Smooth muscle cell of bladder (primary cell): ENCODE results near the gene ZNF592. TPM values are rescaled to one million over a fixed set of nuclear protein-coding genes. Genes with fewer than 3 reads are reported as not detected.

Experiments
- total RNA-seq: library from RNA; depleted of rRNA; stranded (reverse); fragments of >200 nt; gene quantifications from 2 replicates; pipeline ENCODE4 v1.2.3, GENCODE V29; 2014

Gene ZNF592, protein sequence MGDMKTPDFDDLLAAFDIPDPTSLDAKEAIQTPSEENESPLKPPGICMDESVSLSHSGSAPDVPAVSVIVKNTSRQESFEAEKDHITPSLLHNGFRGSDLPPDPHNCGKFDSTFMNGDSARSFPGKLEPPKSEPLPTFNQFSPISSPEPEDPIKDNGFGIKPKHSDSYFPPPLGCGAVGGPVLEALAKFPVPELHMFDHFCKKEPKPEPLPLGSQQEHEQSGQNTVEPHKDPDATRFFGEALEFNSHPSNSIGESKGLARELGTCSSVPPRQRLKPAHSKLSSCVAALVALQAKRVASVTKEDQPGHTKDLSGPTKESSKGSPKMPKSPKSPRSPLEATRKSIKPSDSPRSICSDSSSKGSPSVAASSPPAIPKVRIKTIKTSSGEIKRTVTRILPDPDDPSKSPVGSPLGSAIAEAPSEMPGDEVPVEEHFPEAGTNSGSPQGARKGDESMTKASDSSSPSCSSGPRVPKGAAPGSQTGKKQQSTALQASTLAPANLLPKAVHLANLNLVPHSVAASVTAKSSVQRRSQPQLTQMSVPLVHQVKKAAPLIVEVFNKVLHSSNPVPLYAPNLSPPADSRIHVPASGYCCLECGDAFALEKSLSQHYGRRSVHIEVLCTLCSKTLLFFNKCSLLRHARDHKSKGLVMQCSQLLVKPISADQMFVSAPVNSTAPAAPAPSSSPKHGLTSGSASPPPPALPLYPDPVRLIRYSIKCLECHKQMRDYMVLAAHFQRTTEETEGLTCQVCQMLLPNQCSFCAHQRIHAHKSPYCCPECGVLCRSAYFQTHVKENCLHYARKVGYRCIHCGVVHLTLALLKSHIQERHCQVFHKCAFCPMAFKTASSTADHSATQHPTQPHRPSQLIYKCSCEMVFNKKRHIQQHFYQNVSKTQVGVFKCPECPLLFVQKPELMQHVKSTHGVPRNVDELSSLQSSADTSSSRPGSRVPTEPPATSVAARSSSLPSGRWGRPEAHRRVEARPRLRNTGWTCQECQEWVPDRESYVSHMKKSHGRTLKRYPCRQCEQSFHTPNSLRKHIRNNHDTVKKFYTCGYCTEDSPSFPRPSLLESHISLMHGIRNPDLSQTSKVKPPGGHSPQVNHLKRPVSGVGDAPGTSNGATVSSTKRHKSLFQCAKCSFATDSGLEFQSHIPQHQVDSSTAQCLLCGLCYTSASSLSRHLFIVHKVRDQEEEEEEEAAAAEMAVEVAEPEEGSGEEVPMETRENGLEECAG (N-terminal part only)
- 1.8 and 3.1 TPM in 2 replicates for total RNA-seq

DNA sequence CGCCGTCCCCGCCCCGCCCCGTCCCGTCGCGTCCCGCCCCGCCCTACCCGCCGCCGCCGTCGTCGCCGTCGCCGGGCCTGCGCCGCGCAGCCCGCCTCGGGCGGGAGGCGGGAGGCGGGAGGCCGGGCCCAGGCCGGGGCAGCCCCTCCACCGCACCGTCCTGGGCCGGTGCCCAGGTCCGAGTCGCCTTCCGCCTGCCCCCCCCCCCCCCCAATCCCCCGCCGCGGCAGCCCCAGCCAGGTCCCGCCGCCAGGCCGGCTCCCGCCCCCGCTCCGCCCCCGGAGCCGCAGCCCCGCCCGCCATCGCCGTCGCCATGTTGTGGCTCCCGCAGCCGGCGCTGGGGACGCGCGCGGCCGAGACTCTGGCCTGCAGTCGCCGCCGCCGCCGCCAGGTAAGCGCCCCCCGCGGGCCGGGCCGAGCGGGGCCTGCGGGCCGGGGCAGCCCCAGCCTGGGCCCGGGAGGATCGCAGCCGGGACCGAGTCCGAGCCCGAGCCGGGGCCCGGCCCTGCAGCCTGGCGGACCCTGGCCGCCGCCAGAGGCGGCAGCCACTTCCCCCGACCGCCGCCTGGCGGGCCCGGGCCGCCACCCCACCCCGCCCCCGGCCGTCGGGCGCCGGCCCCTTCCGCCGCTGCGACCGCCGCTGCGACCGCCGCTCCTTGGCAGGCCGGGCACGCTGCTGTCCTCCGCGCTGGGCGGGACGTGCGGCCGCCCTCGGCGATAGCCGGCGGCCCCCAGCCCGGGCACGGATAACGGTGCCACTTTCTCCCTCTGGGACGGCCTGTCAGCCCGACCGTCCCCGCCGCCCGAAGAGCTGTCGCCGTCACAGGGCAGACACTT lies at the start of gene ZNF592:
Gene ZNF592 (plus strand): TSS at position 319 of the 837 bp plus-strand sequence. CDS start 34,084 bp downstream, outside the sequence.

DNA sequence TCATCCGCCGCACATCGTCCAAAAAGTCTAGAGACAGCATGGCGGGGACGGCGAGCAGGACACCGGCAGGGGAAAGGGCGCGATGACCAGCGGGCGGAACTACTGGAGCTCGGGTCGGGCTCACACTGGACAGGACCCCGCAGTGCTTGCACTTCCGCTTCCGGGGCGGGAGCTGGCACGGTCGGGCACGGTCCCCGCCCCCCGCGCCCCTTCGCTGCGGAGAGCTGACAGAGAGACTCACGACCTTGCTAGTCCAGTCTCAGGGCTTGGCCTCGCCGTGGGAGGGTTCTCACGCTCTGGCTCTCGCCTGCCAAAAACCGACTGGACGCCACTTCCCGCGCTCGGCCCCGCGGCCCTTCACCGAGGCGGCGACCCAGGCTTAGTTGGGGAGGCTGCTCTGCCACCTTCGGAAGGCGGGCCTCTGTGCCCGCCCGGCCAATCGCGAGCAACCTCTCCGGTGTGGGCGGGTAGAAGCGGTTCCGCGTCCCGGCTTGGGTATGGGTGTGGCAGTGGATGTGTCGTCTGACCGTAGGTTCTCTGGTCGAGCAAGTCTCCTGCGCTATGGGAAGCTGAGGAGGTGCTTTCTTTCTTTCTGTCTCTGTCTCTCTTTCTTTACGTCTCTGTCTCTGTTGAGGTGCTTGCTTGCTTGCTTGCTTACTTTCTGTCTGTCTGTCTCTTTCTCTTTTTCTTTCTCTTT lies 32.2 kb upstream of the ZNF592 start, which contains the start of gene SEC11A:
Gene SEC11A (minus strand): TSS at position 104 of the 697 bp plus-strand sequence. CDS start 64 bp downstream, at position 40.

DNA sequence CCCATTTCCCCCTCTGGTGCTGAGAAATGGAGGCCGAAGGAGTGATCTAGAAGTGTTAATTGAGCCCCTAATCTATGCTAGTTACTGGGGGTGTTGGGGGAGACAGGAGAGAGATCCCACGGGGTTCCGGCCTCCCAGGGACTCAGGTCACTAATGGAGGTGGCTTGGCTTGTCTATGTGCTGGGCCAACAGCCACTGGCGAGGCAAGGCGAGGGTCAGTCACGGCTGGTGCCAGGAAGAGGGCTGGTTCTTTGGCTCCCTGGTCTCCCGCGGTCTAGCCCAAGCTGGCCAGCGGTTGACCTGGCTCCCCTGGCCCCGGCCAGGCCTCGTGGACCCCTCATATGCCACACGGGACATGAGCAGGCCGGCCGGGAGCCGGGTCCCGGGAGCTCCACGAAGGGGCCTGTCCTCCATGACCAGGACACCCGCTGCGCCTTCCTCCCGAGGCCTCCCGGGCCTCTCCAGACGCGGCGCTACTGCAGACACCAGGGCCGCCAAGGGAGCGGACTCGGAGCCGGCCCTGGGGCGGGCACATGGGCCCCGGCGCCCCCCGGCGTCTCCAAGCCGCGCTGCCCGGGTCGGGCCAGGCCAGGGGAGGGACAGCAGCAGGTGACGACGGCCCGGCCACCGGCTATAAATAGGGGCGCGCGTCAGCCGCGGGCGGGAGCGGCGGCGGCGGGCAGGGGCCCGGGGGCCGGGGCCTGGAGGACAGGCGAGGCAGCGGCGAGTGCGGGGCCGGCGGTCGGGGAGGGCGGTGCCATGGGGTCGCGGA lies 68.5 kb downstream of the ZNF592 start, which contains the start of gene ALPK3:
Gene ALPK3 (plus strand): TSS at position 663 of the 772 bp plus-strand sequence. CDS start 97 bp downstream, at position 760.

Other genes starting within 250 kb of the ZNF592 start
- 8.0 and 11.6 TPM in 2 replicates for gene ZSCAN2, start 147.6 kb upstream of the ZNF592 start, total RNA-seq
- gene WDR73, start 94.3 kb upstream of the ZNF592 start, total RNA-seq: 22.0 and 23.8 TPM in 2 replicates
- gene NMB, start 90.4 kb upstream of the ZNF592 start, total RNA-seq: 1.8 and 2.4 TPM in 2 replicates
- 296 and 301 TPM in 2 replicates for gene SEC11A, start 32.5 kb upstream of the ZNF592 start, total RNA-seq
- gene ALPK3, start 68.8 kb downstream of the ZNF592 start, total RNA-seq: under 0.01 and 0.37 TPM in 2 replicates
- gene SLC28A1, start 136.1 kb downstream of the ZNF592 start, total RNA-seq: not detected in 2 replicates
- 27.9 and 31.0 TPM in 2 replicates for gene PDE8A, start 233.3 kb downstream of the ZNF592 start, total RNA-seq